Inferior parietal cortex (tissue), 1 donor: ENCODE measurements around the gene IRF7.

ENCODE experiments used
- DNase-seq: peaks from one replicate; pipeline ENCODE4 v3.0.0-alpha.2; 2016; ENCODE audit errors: extremely low spot score

Gene IRF7

GRCh38 chr11:620935-621814 lies 5.4 kb upstream of the IRF7 start:
- no peak for DNase-seq

DNA sequence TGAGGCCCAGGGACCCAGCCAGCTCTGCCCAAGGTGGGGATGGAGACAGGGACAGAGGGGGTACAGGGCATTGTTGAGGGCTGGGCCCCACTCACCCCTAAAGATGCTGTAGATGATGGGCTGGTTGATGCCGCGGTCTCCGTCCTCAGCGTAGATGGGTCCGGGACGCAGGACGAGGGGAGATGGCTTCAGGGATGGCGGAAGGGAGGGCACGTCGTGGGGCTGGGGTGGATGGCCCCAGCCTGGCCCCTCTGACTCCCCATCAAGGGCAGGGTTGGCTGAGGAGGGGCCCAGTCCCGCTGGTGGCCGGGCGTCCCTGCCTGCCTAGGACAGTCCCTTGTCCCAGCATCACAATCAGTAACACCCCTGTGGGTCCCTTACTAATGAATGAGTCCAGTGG lies 4.5 kb upstream of the IRF7 start:
- DNase-seq = no peak

DNA sequence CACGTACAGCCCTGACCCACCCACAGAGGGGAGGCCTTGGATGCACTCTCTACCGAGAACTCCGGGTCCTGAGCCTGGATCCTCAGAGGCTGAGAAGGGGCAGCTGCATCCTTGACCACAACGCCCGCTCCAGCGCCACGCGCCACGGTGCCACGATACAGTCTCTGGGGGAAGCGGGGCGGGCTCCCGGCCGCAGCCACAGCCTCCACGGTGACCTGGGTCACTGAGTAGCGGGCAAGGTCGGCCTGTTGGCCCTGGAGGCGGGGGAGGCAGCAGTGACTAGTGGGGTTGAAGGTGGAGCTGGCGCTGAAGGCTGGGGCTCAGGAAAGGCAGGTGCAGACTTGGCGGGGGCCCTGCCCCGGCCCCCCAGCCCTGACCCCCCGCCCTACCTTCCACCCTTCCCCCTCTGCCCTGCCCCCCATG lies 3.9 kb upstream of the IRF7 start:
- no peak for DNase-seq

DNA sequence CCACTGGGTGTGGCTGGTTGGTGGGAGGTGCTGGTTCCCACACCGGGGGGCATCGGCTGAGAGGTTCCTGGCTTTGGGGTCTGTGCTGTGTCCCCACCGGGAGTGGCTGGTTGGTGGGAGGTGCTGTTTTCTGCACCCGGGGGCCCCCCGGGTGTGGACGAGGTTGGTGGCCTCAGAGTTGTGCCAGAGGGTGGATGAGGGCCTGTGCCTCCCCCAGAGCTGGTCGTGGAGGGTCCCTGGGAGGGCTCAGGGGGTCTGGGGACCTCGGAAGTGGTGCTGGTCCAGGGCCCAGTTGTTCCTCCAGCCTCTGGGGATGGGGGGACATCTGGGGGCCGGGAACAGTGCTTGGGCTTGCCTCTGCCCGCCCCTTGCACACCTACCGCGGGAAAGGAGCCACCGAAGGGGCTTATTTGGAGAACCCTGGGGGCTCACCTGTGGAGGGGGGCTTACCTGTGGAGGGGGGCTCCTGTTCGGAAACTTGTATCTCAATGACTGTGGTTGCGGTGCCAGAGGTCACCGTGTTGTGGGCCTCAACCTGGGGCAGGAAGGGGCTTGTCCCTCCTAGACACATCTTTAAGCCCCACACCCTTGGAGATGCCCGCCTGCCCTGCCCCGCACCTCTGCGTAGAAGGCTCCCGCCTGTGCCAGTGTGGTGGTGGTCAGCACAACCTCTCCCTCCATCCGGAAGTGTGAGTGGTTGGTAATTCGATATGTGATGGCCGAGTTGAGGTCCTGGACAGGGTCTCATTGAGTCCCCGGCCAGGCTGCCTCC lies 3.3 kb upstream of the IRF7 start:
- DNase-seq = no peak

GRCh38 chr11:617912-618682 lies 2.3 kb upstream of the IRF7 start:
- DNase-seq = no peak

GRCh38 chr11:617199-617911 lies 1.6 kb upstream of the IRF7 start:
- DNase-seq = no peak

DNA sequence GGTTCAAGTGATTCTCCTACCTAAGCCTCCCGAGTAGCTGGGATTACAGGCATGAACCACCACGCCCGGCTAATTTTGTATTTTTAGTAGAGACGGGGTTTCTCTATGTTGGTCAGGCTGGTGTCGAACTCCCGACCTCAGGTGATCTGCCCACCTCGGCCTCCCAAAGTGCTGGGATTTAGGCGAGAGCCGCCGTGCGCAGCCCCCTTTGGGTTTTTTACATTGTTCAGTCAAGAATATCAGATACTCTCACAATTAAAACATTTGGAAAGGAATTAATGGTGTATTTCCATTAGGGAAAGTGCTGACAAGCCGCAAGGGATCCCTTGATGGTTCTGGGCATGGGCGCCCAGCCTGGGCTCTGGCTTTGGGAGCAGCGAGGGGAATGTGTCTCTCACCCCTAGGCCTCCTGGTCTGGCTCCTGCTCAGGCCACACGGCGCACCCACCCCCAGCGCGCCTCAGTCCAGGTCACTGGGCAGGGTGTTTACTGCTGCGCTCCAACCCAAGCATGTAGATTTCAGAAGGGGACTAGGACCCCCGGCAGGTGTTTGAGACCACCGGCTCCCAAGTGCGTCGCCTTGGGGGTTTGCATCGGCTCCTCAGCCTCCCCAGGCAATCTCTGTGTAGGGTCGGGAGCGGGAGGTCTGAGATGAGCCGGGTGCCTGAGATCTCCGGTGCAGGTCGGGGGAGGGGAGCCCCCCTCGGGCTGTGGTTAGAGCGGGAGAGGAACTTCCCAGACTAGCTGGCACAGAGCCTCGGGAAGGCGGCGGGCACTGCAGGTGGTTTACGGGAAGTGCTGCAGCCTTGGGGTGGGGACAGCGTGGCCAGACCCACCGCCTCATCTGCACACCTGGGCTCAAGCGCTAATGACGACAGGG lies 809 bp upstream of the IRF7 start:
- no peak for DNase-seq

GRCh38 chr11:614623-615503 lies 887 bp downstream of the IRF7 start:
- no peak for DNase-seq

DNA sequence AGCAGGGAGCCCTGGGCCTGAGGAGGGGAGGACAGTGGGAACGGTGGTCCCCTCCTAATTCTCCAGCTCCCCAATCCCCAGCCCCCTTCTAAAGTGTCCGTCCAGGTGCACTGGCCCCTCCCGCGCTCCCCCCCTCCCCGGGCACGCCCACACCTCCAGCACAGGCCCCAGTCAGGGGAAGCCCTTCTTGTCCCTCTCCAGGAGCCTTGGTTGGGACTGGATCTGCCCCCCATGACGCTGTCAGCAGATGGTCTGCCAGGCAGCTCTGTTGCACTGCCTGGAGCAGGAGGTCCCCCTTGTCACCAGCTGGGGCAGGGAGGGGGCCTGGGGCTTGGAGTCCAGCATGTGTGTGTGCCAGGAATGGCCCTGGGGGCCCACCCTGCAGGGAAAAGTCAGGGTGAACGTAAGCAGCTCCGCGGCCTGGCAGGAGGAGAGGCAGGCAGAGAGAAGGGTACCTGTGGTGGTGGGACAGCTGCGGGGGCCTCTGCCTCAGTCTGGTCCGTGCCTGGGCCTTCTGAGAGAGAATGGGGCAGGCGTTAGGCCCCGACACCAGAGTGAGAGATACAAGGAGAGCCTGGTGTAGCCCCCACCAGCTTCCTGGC lies 1.6 kb downstream of the IRF7 start:
- DNase-seq = no peak

- DNase-seq = no peak
Observed at GRCh38 chr11:613369-613968, 2.3 kb downstream of the IRF7 start.

DNA sequence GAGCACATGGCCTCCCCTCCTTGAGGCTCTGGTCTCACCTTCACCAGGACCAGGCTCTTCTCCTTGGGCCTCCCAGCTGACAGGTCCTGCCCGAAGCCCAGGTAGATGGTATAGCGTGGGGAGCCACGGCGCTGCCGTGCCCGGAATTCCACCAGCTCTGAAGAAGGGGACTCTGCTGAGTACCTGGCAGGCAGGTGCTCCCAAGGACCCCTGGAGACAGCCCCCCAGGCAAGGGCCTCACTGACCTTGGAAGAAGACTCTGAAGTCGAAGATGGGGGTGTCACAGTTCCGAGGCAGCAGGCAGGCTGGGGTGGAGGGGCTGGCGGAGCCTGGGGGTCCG lies 2.8 kb downstream of the IRF7 start:
- no peak for DNase-seq

GRCh38 chr11:612201-612960 lies 3.4 kb downstream of the IRF7 start:
- no peak for DNase-seq

DNA sequence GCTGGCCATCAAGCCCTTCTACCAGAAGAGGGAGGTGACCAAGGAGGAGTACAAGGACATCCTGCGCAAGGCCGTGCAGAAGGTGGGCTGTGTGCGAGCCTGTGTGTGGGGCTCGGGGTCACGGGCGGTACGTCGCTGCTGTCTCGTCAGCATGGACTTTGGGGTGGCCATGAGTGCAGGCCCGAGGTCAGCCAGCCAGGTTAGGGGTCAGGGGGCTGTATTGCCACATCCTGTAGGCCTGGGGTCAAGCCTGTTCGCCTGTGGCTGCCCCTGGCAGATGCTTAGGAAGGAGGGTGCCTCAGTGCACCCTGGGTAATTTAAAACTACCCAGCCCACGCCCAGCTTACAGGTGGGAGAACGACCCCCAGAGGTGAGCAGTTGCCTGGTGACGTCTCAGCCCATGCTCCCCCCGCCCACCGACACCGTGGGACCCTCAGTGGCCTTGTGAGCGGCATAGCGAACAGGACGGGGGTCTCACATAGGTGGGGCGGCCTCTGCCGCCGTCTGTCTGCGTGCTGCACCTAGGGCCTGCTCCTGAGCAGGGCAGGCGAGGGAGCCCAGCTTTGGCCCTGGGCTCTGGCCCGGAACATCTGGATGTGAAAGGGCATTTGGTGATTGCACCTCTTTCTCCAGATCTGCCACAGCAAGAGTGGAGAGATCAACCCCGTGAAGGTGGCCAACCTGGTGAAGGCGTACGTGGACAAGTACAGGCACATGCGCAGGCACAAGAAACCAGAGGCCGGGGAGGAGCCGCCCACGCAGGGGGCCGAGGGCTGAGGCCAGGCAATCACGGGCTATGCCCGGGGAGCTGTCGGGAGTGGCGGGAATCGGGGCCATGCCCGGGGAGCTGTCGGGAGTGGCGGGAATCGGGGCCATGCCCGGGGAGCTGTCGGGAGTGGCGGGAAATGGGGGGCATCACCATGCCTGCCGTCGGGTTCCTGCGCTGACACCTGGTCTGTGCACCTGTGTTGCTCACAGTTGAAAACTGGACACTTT lies 4.5 kb downstream of the IRF7 start:
- DNase-seq = no peak

DNA sequence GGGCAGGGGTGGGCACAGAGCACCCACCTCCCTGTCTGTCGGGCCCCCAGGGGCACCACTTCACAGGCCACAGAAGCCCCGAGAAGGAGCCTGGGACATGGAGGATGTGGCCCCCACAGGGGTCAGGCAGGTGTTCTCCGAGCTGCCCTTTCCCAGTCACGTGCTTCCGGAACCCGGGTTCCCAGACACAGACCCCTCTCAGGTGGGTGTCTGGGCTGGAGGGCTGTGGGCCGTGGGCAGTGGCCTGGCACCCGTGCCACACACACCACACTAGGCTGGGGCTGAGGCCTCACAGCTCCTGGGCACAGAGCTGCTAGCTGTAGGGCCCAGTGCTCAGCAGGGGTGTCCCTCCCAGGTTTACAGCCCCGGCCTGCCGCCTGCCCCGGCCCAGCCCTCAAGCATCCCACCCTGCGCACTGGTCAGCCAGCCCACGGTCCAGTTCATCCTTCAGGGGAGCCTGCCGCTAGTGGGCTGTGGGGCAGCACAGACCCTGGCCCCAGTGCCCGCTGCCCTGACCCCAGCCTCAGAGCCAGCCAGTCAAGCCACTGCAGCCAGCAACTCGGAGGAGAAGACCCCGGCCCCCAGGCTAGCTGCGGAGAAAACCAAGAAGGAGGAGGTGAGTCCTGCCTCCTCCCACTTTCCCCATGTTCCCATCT lies 5.5 kb downstream of the IRF7 start:
- no peak for DNase-seq

DNA sequence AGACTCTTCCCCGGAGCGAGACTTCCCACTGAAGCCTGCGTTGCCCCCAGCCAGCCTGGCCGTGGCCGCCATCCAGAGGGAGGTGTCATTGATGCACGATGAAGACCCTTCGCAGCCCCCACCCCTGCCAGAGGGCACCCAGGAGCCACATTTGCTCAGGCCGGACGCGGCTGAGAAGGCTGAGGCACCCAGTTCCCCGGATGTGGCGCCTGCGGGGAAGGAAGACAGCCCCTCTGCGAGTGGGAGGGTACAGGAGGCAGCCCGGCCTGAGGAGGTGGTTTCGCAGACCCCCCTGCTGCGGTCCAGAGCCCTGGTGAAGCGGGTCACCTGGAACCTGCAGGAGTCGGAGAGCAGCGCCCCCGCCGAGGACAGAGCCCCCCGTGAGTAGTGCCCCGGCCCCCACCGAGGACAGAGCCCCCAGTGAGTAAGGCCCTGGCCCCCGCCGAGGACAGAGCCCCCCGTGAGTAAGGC lies 6.4 kb downstream of the IRF7 start:
- no peak for DNase-seq

DNA sequence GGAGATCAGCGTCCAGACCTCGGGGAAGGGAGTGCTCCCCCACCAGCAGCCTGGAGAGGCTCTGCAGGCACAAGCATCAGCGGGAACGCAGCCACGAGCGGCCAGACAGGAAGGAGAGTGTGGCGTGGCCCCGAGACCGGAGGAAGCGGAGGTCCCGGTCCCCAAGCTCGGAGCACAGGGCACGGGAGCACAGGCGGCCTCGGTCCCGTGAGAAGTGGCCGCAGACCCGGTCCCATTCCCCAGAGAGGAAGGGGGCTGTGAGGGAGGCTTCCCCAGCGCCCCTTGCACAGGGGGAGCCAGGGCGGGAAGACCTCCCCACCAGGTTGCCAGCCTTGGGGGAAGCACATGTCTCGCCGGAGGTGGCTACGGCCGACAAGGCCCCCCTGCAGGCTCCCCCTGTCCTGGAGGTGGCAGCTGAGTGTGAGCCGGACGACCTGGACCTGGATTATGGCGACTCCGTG lies 6.9 kb downstream of the IRF7 start:
- DNase-seq = no peak
